Activated effector memory CD4-positive, alpha-beta T cell treated with Interleukin-2 at 50 U/mL for 16 hours (primary cell): Measurements from ENCODE around the gene OS9.
A peak's percentile ranks its signal among the peaks of the same experiment; 100 is the strongest.

Source experiments
- DNase-seq: peaks from one replicate; pipeline ENCODE4 v3.0.0-alpha.2; 2020

Gene OS9

DNA sequence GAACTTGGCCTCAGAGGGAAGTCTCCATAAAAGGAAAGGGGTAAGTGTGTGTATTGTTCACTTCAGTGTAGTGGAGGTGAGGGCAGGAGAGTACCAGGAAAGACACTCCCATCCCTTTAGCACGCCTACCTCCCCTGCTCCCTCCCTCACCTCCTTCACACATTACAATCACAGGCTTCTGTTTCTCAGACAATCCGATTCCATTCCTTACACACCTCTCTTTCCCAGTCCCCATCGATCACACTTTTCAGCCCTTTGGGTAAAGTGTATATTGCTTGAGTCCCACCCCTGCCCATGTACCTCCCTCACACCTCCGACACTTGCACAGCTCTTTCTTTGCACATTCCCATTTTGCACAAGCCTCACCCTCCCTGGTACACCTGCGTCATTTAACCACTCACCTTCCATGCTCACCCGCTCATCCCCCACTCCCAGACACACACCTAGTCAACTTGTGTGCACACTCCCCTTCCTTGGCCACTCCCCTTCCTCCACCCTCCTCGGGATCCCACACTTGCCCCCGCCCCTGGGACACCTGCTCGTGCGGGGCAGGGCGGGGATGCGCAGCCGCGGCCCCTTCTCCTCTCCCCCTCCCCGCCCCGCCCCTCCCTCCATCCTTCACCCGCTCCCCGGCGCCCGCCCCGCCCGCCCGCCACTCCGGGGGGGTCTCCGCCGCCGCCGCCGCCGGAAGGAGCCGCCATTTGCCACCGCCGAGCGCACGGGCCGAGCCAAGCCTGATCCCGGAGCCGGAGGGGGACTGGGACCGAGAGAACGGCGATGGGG lies 60.7 kb downstream of the OS9 start, which contains the start of gene MARCHF9:
TSS of gene MARCHF9 (plus strand) at position 693 of the 783 bp plus-strand sequence. CDS start 426 bp downstream, outside the sequence.
- peak; percentile 83 for DNase-seq

DNA sequence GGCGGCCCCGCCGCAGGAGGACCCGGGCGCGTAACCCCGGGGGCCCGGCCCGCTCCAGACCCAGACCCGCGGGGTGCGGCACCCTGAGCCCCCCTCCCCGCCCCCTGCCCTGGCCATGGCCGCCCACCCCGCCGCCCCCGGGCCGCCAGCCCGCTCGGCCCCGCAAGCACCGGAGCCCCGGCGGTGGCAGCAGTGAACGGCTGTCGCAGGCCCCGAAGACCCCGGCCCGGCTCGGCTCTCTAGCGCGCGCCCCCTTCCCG lies 61.2 kb downstream of the OS9 start:
- no peak for DNase-seq

DNA sequence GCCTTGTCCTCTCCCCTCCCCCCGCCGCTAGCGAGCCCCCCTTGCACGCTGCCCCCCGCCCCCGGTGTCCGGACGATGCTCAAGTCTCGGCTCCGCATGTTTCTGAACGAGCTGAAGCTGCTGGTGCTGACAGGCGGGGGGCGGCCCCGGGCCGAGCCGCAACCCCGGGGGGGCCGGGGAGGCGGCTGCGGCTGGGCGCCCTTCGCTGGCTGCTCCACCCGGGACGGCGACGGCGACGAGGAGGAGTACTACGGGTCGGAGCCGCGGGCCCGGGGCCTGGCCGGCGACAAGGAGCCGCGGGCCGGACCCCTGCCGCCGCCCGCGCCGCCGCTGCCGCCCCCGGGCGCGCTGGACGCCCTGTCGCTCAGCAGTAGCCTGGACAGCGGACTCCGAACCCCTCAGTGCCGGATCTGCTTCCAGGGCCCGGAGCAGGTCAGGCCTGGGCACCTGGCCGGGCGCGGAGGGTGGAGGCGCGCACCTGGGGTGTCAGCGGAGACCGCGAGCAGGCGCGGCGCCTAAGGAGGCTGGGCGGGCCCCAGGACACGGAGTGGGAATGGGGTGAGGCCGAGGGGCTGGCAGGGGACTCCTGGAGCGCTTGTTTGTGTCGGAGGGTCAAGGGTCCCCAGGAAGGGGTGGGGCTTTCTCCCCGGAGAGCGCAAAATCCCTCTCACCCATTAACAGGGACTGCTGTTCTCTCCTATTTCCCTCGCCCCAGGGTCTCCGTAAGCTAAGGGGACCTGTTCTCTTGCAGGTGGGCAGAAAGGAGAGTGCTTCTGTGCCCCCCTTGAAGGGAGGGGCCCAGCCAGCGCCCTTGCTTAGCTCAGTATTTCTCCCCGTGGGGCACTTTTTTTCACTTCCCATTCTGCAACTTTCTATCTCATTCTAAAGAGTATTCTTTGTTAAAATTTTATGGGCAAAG lies 61.8 kb downstream of the OS9 start:
- DNase-seq, result peak; percentile 36

DNA sequence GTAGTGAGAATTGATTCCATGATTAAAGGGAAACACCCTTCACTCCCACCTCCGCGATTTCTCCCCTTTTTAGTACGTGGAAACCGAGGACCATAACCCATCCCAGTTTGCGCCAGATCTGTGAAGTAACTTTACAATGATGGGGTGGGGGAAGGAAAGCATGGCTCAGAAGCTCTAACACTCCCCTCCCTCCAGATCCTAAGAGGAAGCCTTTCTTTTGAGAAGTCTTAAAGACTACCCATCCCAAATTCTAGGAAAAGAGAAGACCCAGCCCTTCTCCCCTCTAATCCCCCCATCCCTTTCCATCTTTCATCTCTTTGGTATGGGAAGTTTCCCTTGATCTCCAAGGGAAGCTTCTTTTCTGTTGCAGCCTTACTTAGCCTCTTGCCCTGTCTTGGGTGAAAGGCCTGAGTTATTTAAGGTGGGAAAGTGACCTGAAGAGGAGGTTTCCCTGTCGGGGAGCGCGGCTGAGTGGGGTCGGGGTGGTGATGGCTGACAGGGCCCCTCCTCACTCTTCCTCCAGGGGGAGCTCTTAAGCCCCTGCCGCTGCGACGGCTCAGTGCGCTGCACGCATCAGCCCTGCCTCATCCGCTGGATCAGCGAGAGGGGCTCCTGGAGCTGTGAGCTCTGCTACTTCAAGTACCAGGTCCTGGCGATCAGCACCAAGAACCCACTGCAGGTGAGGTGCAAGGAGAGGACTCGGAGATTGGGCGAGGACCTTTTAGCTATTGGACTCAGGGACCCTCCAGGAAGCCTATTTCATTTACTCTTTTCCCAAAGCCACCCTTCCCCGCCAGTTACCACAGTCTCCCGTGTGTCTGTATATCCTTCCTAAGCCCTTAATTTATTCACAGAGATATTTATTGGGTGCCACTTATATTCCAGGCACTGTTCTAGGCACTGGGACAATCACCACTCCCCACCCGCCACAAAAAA lies 62.7 kb downstream of the OS9 start:
- DNase-seq, result peak; percentile 59

DNA sequence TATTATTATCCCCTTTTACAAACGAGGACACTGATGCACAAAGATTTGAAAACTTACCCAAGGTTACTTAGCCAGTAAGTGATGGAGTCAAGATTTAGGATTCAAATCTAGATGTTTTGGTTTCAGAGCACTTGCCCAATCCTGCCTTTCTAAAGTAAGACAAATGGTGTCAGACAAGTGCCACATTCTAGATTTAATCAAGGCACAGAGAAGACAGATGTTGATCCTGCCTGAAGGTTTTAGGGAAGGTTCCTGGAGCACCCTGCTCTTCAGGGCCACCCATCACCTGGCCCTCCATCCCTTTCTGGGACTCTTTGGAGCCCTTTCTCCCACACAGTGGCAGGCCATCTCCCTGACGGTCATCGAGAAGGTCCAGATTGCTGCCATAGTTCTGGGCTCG lies 63.8 kb downstream of the OS9 start:
- no peak for DNase-seq

DNA sequence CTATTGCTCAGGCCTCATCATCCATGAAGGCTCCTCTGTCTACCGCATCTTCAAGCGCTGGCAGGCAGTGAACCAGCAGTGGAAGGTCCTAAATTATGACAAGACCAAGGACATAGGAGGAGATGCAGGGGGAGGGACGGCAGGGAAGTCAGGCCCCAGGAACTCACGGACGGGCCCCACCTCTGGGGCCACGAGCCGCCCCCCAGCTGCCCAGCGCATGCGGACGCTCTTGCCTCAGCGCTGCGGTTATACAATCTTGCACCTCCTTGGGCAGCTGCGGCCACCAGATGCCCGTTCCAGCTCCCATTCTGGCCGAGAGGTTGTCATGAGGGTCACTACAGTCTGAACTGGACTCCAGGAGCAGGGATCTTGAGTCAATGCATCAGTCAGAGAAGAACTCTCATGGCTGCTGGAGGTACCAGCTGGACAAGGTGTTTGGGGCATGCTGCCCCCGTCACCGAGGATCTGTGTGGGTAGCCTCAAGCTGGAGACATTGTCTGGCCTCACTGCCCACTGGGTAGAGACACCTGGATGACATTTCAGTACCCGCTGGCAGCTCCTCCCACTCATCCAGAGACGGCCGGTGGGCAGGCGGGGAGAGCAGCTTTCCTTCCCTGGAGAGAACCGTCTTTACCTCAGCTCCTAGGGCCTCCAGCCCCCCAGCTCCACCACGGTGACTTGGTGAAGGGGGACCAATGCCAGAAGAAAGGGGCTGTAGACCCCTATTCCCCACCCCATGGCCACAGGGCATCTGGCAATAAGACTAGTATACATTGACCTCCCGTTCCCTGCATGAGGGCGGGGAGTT lies 64.8 kb downstream of the OS9 start:
- no peak for DNase-seq

DNA sequence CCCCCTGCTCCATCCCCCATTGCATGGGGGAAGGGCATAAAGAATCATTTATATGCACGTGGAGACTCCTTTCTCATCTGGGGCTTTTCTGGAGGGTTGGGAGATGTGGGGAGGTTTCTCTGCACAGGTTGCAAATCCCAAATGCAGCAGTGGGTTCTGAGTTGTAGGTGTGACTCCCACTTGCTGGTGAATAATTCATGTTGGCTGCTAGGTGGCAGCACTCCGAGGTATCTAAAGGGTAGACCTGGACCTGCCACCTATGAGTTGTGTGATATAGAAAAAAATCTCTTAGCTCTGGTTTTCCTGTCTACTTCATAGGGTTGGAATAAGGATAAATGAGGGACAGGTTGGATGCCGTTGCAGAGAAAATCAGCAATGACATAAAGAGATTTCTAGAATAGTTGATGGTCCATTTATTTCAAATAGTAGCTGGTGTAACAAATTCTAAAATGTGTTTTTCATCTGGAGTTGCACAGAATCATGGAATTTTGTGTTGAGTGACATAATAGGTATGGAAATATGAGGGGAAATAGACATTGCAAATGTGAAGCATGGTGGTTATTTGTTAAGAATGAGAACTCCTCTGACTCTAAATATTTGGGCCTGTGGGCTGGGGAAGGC lies 65.5 kb downstream of the OS9 start:
- no peak for DNase-seq

DNA sequence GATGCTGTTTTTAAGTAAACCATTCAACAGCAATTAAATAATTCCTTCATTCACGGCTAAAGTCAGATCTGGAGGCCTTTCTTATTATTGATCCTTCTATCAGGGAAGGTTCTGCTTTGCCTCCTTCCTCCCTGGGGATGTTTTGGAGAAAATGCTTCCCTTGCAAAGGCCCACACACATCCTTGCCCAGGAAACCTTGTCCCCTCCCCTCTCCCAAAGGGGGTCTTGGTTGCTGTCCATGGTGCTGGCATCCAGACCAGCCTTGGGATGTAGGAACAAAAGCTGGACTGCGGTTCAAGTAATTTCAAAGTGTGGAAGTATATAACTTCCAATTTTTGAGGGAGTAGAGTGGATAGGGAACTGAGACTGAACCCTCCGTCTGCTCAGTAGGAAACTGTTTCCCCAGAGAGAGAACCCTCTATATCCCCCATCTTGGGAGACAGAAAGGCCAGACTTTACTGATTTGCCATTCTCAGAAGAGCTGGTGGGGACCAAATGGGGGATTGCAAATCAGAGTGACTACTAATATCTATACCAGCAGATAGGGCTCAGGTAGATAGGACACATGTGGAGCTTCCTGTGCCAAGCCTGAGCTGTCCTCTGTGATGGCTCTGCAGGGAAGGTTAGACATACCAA lies 66.5 kb downstream of the OS9 start:
- DNase-seq, result no peak

DNA sequence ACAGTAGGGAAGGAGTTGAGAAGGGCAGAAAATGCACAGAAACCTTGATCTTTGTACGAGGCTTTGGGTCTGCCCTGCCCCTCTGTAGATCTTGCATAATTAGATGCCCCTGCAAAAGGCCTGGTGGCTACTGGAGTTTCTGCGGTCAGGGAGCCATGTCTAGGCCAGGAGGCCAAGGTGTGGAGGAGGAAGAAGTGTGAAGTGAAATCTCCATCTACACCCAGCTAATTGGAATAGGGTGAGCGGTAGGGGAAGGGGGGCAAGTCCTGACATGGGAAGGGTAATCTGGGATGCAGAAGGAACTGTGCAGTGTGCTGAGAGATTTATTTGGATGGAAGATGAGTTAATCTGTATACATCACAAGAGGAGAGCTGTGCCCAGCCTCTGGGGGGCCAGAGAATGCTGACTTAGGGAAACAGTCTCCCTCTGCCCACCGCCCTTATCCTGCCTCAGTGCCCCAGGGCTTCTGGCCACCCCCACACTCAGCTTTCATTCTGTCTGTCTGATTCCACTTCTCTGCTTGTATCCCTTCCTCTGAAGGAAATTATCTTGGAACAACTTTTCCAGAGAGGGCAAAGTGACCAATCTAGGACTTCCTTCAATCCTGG lies 67.6 kb downstream of the OS9 start:
- DNase-seq, result no peak

DNA sequence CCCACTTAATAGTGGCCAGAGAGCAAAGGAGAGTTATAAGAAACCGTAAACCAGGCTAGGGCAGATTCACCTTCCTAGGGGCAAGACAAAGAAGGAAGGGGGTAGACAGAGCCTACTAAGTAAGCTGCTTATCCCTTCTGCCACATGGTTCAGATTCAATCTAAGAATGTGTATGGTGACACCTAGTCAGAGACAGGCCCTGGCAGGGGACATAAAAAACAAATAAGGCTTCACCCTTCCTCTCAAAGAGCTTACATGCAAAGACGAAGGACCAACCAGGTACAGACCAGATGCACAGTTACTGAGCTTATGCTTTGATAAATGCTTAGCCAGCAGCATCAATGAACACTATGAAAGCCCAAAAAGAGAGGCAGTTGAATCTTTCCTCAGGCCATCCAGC lies 68.5 kb downstream of the OS9 start:
- no peak for DNase-seq

DNA sequence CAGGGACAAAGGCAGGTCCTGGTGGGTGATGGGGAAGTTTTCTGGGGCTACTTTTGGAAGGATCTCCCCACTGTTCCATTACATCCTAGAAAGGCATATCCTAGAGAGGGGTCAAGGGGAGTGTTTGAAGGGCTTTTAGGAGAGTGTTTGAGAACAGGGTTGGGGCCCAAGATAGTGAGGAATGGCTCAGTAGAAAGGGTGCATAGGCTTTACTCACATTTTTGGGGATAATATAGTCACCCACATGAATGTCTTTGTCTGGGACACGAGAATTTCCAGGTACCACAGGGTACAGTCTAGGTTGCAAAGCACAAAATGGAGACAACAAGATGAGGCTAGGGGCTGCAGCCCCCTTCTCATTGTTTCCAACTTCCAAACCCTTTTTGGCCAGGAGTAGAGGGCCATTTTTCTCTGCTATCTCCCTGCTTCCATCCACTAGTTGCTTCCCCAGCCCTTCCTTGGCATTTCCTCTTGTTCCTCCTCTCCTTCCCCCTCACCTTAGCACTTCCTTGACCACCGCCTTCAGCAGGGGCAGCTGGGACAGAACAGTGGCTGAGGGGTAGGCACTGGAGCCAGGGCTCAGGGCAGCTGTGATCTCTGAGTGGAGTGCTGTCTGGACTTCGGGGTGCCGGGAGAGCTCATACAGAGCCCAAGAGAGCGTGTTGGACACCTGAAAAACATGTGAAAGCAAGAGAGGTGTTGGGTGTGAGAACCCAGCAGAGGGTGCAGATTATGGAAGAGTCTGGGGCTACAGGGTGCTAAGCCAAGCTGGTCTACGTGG lies 70.1 kb downstream of the OS9 start:
- DNase-seq, result no peak

DNA sequence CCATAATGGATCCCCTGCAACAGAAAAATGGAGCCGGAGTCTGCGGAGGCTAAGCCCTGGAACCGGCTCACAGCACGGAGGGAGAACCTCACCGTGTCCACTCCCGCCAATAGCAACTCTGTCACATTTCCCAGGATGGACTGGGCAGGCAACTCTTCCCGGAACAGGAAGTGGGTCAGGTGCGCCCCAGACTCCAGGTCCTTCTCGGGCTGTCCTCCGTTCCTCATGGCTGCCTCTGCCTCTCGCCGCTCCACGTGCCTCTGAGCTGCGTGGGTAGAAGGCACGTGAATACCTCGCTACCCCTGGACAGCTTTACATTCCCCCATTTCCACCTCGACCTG lies 70.7 kb downstream of the OS9 start:
- DNase-seq, result no peak

DNA sequence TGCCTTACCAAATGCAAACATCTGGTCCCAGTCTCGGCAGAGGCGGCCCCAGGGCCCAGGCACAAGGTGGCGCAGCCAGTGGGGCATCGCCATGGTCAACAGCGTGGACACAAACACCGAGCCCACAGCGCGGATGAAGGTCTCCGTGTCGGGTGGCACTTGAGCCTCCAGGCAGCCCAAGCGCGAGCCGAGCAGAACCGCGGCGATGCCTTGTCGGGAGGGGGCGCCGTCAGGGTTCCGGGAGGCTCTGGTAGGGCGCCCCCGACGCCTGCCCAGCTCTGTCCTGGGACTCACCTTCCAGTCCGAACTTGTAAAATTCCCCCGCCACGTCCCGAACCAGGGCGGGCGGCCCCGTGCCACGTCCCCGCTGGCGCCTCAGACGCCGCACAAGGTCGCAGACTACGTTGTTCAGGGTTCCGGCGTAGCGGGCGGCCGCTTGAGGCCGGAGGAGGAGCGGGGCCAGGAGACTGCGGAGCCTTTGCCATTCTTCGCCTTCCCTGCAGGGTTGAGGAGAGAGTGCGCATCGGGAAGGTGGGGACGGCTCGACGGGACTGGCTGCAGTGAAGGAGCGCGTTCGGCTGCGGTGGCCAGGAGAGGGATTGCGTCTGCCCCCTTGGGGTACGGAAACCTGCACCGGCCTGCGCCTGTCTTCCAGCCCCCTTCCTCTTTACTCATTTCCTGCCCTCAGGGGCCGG lies 71.2 kb downstream of the OS9 start:
- peak; percentile 41 for DNase-seq

DNA sequence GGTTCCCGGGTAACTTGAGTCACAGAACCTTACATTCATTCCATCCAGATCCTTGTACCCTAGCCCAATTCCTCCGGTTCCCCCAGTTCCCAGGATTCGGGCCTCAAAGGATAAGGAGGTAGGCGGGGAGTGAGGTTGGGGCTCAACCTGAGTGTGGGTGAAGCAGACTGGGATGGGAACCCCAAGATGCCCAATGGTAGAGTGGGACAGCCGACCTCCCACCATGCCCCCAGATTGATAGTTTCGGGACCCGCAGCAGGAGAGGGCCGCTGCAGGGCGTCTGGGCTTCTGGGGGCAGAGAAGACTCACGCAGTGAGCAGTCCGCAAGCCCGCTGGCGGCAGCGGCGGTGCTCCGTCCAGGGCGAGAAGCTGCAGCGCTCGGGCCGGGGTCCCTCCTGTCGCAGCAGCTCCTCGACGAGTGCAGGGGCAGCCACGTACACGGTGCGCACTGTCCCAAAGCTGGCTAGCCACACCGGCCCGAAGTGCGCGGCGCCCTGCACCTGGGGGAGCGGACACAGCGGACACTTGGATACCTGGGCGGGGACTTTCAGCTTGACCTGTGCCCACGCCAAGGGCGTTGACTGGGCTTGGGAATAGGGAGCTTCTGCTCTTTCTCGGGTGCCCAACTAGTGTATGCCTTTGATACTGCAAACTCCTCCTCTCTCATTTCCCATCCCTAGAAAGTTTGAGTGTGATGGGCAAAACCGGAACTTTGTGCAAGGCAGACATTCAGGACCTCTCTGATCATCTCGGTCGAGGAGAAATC lies 71.9 kb downstream of the OS9 start:
- no peak for DNase-seq

DNA sequence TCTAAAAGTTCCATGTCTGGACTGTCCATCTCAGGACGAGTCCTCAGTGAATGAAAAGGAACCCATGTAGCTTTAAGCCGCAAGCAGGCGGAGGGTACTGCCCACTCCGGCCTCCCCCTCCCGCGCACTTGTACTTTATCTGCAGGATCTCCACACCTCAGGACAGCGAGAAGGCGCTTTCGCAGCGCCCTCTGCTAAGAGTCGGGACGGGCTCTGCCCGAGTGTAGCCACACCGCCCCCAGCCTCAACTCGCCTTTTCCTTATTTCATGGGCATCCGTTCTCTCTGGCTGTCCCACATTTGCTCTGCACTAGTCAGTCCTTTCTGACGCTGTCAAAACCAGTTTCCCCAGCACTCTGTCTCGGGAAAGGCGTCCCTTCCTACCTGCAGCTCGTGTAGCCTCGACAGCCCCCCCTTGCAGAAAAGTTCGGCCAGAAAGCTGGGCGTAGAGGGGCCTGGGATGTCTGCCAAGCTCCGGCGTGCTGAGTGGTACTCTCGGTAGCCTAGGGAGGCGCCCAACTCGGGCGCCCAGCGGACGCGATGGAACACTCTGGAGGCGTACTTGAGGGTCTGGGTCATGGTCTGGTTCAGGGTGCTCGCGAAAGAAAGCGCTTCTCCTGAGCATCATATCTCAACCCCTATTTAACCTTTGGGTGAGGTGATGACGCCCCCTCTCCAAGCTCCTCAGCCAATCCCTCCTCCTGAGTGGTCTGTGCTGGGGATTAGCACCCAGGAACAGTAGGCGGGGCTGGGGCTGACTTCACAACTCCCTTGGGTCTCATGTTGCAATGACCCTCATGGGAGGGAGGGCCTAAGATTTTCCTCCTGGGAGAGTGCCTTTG lies 72.8 kb downstream of the OS9 start, which contains the start of gene CYP27B1:
TSS of gene CYP27B1 (minus strand) at position 615 of the 841 bp plus-strand sequence. CDS start at position 578, 37 bp downstream.
- DNase-seq, result no peak

DNA sequence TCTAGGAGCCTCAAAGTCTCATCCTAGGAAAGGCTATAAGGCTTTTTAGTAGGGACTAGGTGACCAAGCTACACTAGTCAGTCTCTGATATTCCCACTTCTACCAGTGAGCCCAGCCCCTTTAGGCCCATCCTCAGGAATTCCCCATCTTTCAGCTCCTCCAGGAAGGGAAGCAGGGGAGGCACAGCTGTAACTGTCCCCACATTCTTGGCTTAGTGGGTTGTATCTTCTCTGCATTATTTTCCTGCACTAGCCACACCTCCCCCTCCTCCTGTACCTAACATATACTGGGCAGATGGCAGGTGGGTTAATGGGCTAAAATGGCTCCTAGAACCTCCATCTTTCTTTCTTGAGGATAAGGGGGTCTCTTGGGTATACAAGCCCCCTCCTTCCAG lies 73.4 kb downstream of the OS9 start:
- DNase-seq, result no peak

DNA sequence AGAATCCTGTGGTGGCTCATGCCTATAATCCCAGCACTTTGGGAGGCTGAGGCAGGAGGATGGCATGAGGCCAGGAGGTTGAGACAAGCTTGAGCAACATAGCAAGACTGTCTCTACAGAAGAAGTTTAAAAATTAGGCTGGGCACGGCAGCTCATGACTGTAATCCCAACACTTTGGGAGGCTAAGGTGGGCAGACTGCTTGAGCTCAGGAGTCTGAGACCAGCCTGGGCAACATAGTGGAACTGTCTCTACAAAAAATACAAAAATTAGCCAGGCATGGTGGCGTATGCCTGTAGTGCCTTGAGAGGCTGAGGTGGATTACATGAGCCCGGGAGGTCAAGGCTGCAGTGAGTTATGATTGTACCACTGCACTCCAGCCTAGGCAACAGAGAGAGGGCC lies 73.9 kb downstream of the OS9 start:
- DNase-seq, result no peak

DNA sequence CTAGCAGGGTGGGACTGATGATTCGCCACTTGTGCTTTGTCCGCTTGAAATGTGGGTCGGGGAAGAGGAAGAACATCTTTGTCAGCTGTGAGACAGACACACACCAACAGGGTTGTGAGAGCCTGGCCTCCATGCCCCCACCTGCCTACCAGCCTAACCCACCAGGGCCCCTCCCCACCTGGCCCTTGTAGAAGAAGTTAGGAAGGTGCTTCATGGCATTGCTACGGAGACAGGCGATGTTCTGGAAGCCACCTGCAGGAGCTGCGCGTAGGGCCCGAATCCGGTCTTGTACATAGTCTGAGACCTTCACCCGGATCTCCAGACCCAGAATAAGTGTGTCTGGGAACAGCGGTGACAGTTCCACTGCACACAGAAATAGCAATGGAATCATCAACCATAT lies 75.7 kb downstream of the OS9 start:
- no peak for DNase-seq
